ENCODE measurements around the gene ADNP. TPM values are rescaled to one million over a fixed set of nuclear protein-coding genes. Genes with fewer than 3 reads are reported as not detected.

The ADNP gene
- total and polyA plus RNA-seq, 2 of the 13 experiments (the other 11 are each of a cell fraction or from before 2014, with no cell fraction given): 21.0 to 21.5 TPM

DNA sequence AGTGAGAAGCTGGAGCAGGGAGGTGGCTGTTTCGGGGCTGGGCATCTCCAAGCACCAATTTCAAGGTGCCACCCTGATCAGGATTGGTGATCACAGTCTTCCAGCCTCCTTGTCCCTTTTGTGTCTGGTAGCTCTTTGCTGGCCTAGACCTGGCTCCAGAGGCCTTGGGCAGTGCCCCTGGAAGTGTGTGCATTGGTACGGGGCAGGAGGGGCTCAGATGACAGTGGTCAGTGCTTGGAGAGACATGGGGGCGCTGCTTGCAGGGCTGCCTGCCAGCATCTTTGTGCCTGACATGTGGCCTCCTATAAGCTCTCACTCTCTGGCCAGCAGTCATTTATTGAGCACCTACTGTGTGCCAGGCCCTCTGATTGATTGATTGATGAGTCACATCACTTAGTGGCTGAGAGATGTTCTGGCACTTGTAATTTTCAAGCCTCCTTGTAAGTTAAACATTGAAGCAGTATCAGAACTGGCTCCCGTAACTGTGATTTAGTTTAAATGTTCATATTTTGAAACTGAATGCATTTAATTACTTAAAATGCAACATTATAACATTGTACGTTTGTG lies 74.7 kb downstream of the ADNP start (continued):
- TF ChIP-seq, protein P1, sequence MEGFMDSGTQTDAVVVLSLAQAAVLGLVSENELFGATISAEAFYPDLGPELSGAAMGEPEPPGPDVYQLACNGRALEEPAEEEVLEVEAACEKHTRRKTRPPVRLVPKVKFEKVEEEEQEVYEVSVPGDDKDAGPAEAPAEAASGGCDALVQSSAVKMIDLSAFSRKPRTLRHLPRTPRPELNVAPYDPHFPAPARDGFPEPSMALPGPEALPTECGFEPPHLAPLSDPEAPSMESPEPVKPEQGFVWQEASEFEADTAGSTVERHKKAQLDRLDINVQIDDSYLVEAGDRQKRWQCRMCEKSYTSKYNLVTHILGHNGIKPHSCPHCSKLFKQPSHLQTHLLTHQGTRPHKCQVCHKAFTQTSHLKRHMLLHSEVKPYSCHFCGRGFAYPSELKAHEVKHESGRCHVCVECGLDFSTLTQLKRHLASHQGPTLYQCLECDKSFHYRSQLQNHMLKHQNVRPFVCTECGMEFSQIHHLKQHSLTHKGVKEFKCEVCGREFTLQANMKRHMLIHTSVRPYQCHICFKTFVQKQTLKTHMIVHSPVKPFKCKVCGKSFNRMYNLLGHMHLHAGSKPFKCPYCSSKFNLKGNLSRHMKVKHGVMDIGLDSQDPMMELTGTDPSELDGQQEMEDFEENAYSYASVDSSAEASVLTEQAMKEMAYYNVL (CRISPR knock-in tag; IDR thresholded peaks at IDR 0.05; ENCODE audit: borderline replicate concordance): no peak
- no peak for TF ChIP-seq ZNF383 (CRISPR knock-in tag; IDR thresholded peaks at IDR 0.05; ENCODE audit: borderline replicate concordance)
- no peak for TF ChIP-seq SP2 (CRISPR knock-in tag; IDR thresholded peaks at IDR 0.05)
- TF ChIP-seq ZNF317 (CRISPR knock-in tag; IDR thresholded peaks at IDR 0.05): no peak
- no peak for TF ChIP-seq SPEN (CRISPR knock-in tag; IDR thresholded peaks at IDR 0.05; ENCODE audit: low read depth)
- peak; percentile 5; the same call in 1 of the 2 replicates for TF ChIP-seq KDM6A (CRISPR knock-in tag; IDR thresholded peaks at IDR 0.05; ENCODE audit: low read depth)
- TF ChIP-seq ZFP62 (CRISPR knock-in tag; IDR thresholded peaks at IDR 0.05): no peak
- TF ChIP-seq, protein P2, sequence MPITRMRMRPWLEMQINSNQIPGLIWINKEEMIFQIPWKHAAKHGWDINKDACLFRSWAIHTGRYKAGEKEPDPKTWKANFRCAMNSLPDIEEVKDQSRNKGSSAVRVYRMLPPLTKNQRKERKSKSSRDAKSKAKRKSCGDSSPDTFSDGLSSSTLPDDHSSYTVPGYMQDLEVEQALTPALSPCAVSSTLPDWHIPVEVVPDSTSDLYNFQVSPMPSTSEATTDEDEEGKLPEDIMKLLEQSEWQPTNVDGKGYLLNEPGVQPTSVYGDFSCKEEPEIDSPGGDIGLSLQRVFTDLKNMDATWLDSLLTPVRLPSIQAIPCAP (CRISPR knock-in tag; IDR thresholded peaks at IDR 0.05; ENCODE audit: low read depth): no peak
- no peak for TF ChIP-seq KDM3A (CRISPR knock-in tag; IDR thresholded peaks at IDR 0.05; ENCODE audit: low read depth)
- TF ChIP-seq, protein P3, sequence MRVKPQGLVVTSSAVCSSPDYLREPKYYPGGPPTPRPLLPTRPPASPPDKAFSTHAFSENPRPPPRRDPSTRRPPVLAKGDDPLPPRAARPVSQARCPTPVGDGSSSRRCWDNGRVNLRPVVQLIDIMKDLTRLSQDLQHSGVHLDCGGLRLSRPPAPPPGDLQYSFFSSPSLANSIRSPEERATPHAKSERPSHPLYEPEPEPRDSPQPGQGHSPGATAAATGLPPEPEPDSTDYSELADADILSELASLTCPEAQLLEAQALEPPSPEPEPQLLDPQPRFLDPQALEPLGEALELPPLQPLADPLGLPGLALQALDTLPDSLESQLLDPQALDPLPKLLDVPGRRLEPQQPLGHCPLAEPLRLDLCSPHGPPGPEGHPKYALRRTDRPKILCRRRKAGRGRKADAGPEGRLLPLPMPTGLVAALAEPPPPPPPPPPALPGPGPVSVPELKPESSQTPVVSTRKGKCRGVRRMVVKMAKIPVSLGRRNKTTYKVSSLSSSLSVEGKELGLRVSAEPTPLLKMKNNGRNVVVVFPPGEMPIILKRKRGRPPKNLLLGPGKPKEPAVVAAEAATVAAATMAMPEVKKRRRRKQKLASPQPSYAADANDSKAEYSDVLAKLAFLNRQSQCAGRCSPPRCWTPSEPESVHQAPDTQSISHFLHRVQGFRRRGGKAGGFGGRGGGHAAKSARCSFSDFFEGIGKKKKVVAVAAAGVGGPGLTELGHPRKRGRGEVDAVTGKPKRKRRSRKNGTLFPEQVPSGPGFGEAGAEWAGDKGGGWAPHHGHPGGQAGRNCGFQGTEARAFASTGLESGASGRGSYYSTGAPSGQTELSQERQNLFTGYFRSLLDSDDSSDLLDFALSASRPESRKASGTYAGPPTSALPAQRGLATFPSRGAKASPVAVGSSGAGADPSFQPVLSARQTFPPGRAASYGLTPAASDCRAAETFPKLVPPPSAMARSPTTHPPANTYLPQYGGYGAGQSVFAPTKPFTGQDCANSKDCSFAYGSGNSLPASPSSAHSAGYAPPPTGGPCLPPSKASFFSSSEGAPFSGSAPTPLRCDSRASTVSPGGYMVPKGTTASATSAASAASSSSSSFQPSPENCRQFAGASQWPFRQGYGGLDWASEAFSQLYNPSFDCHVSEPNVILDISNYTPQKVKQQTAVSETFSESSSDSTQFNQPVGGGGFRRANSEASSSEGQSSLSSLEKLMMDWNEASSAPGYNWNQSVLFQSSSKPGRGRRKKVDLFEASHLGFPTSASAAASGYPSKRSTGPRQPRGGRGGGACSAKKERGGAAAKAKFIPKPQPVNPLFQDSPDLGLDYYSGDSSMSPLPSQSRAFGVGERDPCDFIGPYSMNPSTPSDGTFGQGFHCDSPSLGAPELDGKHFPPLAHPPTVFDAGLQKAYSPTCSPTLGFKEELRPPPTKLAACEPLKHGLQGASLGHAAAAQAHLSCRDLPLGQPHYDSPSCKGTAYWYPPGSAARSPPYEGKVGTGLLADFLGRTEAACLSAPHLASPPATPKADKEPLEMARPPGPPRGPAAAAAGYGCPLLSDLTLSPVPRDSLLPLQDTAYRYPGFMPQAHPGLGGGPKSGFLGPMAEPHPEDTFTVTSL (CRISPR knock-in tag; IDR thresholded peaks at IDR 0.05; ENCODE audit: borderline replicate concordance): 0 out of 2 replicates have a peak, but pooled peaks have one; percentile 45
- 0 out of 2 replicates have a peak, but pooled peaks have one; percentile 49 for TF ChIP-seq ZNF879 (CRISPR knock-in tag; IDR thresholded peaks at IDR 0.05)
- TF ChIP-seq ZNF292 (CRISPR knock-in tag; IDR thresholded peaks at IDR 0.05; ENCODE audit: borderline replicate concordance, low read depth): no peak; the same call in 1 of the 2 replicates
- TF ChIP-seq ZBTB37 (CRISPR knock-in tag; IDR thresholded peaks at IDR 0.05): no peak
- no peak for TF ChIP-seq ATF1 (CRISPR knock-in tag; IDR thresholded peaks at IDR 0.05)
- TF ChIP-seq MED8 (CRISPR knock-in tag; IDR thresholded peaks at IDR 0.05; ENCODE audit: insufficient replicate concordance): no peak
- TF ChIP-seq CBX1 (IDR thresholded peaks at IDR 0.05; ENCODE audit: low read depth): no peak
- TF ChIP-seq RFX3 (CRISPR knock-in tag; IDR thresholded peaks at IDR 0.05): no peak
- TF ChIP-seq ZNF337 (CRISPR knock-in tag; IDR thresholded peaks at IDR 0.05; ENCODE audit: borderline replicate concordance, low read depth): no peak
- no peak for TF ChIP-seq ZNF773 (CRISPR knock-in tag; IDR thresholded peaks at IDR 0.05; ENCODE audit: borderline replicate concordance)

Data from HepG2 (cell line).